ENCODE data around the gene TSPEAR. TPM values are rescaled to one million over a fixed set of nuclear protein-coding genes. Genes with fewer than 3 reads are reported as not detected.

Gene TSPEAR
- total RNA-seq, 2 experiments from 2014 or later = not detected

GRCh38 chr21:44589094-44589493, 122.3 kb downstream of the TSPEAR start:
- Histone ChIP-seq H3K4me3 (ENCODE audit: low read depth, low read length, poor library complexity, severe bottlenecking) (no peak overlapping the region), H3K79me2 (ENCODE audit: insufficient read depth, low read depth, low read length) (no peaks in the 10 kb centered on the region), H3K4me1 (ENCODE audit: insufficient read depth, low read length, poor library complexity, severe bottlenecking) (no peaks in the 10 kb centered on the region), H3K36me3 (ENCODE audit: insufficient read depth, low read length) (no peaks in the 10 kb centered on the region), H3K4me2 (ENCODE audit: low read length) (no peak overlapping the region), H3K27ac (ENCODE audit: low read depth, low read length, poor library complexity, severe bottlenecking) (no peak overlapping the region), H4K20me1 (ENCODE audit: insufficient read depth, low read length) (no peaks in the 10 kb centered on the region), H3K9me3 (ENCODE audit: low read length) (no peaks in the 10 kb centered on the region), H3K9me2 (ENCODE audit: insufficient read depth, low read length) (no peaks in the 10 kb centered on the region), H2AFZ (ENCODE audit: low read length) (no peak overlapping the region)
- DNase-seq (ENCODE audit: low spot score) = no peak
- ChIA-PET CTCF (ENCODE audit: unreplicated experiment) (no interaction called here), POLR2A (no interaction called here)
- TF ChIP-seq CTCF (conservative IDR thresholded peaks at IDR 0.05; ENCODE audit: low read length) = no peak
- no peak for TF ChIP-seq EZH2phosphoT487 (IDR thresholded peaks at IDR 0.05; ENCODE audit: borderline replicate concordance, low read depth, low read length)
- BruUV-seq (replicated peaks) = no TSS peak
- intact Hi-C loops (cut with micrococcal nuclease; ENCODE audit: unreplicated experiment) = no loop called here

- Histone ChIP-seq H3K27ac (ENCODE audit: low read depth, low read length, poor library complexity, severe bottlenecking) (no peak overlapping the region), H3K79me2 (ENCODE audit: insufficient read depth, low read depth, low read length) (no peaks in the 10 kb centered on the region), H3K9me3 (ENCODE audit: low read length) (peaks cover 10% of the 10 kb centered on the region; the same call in 1 of the 2 replicates), H4K20me1 (ENCODE audit: insufficient read depth, low read length) (no peaks in the 10 kb centered on the region), H3K4me2 (ENCODE audit: low read length) (no peak overlapping the region), H3K9me2 (ENCODE audit: insufficient read depth, low read length) (no peaks in the 10 kb centered on the region), H3K4me3 (ENCODE audit: low read depth, low read length, poor library complexity, severe bottlenecking) (no peak overlapping the region), H3K36me3 (ENCODE audit: insufficient read depth, low read length) (no peaks in the 10 kb centered on the region), H3K4me1 (ENCODE audit: insufficient read depth, low read length, poor library complexity, severe bottlenecking) (no peaks in the 10 kb centered on the region), H2AFZ (ENCODE audit: low read length) (no peak overlapping the region)
- ChIA-PET POLR2A (no interaction called here), CTCF (ENCODE audit: unreplicated experiment) (no interaction called here)
- no TSS peak for BruUV-seq (replicated peaks)
- TF ChIP-seq CTCF (conservative IDR thresholded peaks at IDR 0.05; ENCODE audit: low read length) (no peak), EZH2phosphoT487 (IDR thresholded peaks at IDR 0.05; ENCODE audit: borderline replicate concordance, low read depth, low read length) (no peak)
- intact Hi-C loops (cut with micrococcal nuclease; ENCODE audit: unreplicated experiment) = no loop called here
- no peak for DNase-seq (ENCODE audit: low spot score)
These were observed 125.5 kb downstream of the TSPEAR start for GRCh38 chr21:44585892-44586291.

- Histone ChIP-seq H3K4me3 (ENCODE audit: low read depth, low read length, poor library complexity, severe bottlenecking) (no peak overlapping the region), H3K36me3 (ENCODE audit: insufficient read depth, low read length) (no peaks in the 10 kb centered on the region), H3K9me3 (ENCODE audit: low read length) (peaks cover 10% of the 10 kb centered on the region; the same call in 1 of the 2 replicates), H3K4me2 (ENCODE audit: low read length) (no peak overlapping the region), H4K20me1 (ENCODE audit: insufficient read depth, low read length) (no peaks in the 10 kb centered on the region), H3K4me1 (ENCODE audit: insufficient read depth, low read length, poor library complexity, severe bottlenecking) (no peaks in the 10 kb centered on the region), H3K9me2 (ENCODE audit: insufficient read depth, low read length) (no peaks in the 10 kb centered on the region), H2AFZ (ENCODE audit: low read length) (no peak overlapping the region), H3K79me2 (ENCODE audit: insufficient read depth, low read depth, low read length) (no peaks in the 10 kb centered on the region), H3K27ac (ENCODE audit: low read depth, low read length, poor library complexity, severe bottlenecking) (no peak overlapping the region)
- no TSS peak for BruUV-seq (replicated peaks)
- ChIA-PET POLR2A (no interaction called here), CTCF (ENCODE audit: unreplicated experiment) (no interaction called here)
- intact Hi-C loops (cut with micrococcal nuclease; ENCODE audit: unreplicated experiment) = no loop called here
- TF ChIP-seq EZH2phosphoT487 (IDR thresholded peaks at IDR 0.05; ENCODE audit: borderline replicate concordance, low read depth, low read length) (no peak), CTCF (conservative IDR thresholded peaks at IDR 0.05; ENCODE audit: low read length) (no peak)
- no peak for DNase-seq (ENCODE audit: low spot score)
These were observed 127.6 kb downstream of the TSPEAR start for GRCh38 chr21:44583800-44584147.

All from OCI-LY7 (cell line).